ENCODE results near the gene KCNMB2. TPM values are rescaled to one million over a fixed set of nuclear protein-coding genes. Genes with fewer than 3 reads are reported as not detected.

Gene KCNMB2
- total RNA-seq, 1 experiment from 2014 or later: not detected

DNA sequence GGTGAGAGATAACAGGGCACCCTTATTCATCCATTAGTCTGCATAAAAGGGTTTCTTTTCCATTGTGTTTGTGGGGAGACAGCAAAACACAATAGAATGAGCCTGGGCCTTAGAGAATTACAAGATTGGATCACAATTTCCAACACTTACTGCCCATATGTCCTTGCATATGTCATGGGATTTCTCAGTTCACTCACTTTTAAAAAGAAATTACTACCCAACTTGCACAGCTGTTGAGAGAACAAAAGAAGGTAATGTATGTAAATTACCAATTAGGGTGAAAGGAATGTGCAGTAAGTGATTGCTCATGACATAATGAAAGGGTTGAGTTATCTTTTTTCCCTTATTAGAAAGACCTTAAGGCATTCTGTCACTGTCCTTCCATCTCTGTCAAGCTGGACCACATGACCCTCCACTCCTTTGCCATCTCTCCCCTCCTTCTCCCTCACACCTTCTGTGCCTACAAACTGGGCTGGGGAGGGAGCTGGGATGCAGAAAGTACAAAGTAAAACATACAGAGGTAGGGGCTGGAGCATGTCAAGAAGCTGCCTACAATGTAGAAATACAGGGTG lies 291.1 kb downstream of the KCNMB2 start:
- no peak overlapping the region for H3K27ac ChIP-seq
- no peaks in the 10 kb centered on the region for H3K9me3 ChIP-seq (replicated peaks)
- DNase-seq (ENCODE audit: low read depth in 1 of 2, low spot score in 2 of 2): no peak
- no peak overlapping the region for H3K4me3 ChIP-seq
- no peaks in the 10 kb centered on the region for H3K36me3 ChIP-seq
- H3K4me1 ChIP-seq (replicated peaks): no peaks in the 10 kb centered on the region
- H3K27me3 ChIP-seq (replicated peaks): no peaks in the 10 kb centered on the region

DNA sequence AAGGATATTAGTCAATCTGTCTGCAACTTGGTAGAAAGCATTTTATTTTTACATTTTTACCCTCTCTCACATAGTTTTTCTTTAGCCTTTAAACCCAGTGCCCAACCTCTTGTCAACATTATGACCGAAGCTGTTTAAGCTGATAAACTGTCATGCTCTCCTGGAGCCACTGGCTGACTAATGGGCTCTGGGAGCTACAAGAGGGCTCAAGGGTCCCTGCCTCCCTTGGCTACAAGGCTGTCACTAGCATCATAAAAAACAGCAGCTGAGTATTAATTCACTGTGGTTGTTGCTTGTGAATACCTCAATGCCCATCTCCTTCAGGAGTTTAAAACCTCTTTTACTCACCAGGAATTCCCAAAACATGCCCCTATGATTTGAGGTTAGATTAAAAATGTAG lies 297.5 kb downstream of the KCNMB2 start:
- no peaks in the 10 kb centered on the region for H3K27me3 ChIP-seq (replicated peaks)
- no peak overlapping the region for H3K27ac ChIP-seq
- H3K4me3 ChIP-seq: no peak overlapping the region
- no peaks in the 10 kb centered on the region for H3K9me3 ChIP-seq (replicated peaks)
- H3K36me3 ChIP-seq: no peaks in the 10 kb centered on the region
- no peaks in the 10 kb centered on the region for H3K4me1 ChIP-seq (replicated peaks)
- no peak for DNase-seq (ENCODE audit: low read depth in 1 of 2, low spot score in 2 of 2)

DNA sequence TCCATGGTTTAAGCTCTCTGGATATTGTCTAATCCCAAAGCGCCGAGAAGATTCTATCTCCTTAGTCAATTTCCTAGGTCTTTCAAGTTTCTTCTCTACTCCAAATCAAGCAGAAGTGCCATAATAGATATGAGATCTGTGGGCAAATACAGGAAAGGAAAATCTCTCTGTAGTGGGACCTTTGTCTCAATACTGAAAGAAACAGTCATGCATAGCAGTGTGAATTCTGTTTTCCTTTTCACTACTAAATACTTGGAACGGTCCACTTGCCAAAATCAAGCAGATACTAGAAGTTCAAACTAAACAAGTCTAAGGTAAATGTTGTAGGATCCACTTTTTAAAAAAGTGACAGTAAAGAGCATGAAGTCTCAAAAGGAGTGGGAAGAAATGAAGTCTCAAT lies 298.8 kb downstream of the KCNMB2 start:
- Histone ChIP-seq H3K36me3 (no peaks in the 10 kb centered on the region), H3K27me3 (replicated peaks) (no peaks in the 10 kb centered on the region), H3K4me3 (no peak overlapping the region), H3K9me3 (replicated peaks) (no peaks in the 10 kb centered on the region), H3K27ac (no peak overlapping the region), H3K4me1 (replicated peaks) (no peaks in the 10 kb centered on the region)
- no peak for DNase-seq (ENCODE audit: low read depth in 1 of 2, low spot score in 2 of 2)

DNA sequence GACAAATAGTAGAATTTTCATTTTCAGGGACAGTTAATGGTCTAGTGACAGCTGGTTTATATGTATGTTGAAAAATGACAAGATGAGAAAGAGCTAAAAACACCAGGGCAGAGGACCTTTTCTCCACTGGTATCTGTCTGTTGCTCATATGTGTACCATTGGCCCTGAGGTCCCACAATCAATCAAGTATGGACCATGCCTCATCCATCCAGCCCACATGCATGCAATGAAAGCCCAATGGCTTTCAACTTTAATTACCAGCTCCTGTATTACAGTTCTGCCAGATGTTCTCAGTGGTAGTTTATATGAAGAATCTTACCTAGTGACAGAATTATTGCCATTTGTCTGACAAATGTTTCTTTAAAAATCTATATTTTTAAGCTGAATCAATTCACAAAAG lies 301.3 kb downstream of the KCNMB2 start:
- no peak overlapping the region for H3K4me3 ChIP-seq
- H3K4me1 ChIP-seq (replicated peaks): no peaks in the 10 kb centered on the region
- H3K36me3 ChIP-seq: no peaks in the 10 kb centered on the region
- H3K27me3 ChIP-seq (replicated peaks): no peaks in the 10 kb centered on the region
- no peak overlapping the region for H3K27ac ChIP-seq
- no peak for DNase-seq (ENCODE audit: low read depth in 1 of 2, low spot score in 2 of 2)
- no peaks in the 10 kb centered on the region for H3K9me3 ChIP-seq (replicated peaks)

DNA sequence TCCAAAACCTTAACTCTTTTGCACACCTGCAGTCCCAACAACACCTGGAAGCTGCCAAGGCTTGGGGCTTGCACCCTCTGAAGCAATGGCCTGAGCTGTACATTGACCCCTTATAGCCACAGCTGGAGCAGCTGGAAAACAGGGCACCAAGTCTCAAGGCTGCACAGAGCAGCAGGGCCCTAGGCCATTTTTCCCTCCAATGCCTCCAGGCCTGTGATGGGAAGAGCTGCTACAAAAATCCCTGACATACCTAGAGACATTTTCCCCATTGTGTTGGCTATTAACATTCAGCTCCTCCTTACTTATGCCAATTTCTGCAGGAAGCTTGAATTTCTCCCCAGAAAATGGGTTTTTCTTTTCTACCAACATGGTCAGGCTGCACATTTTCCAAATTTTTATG lies 304.4 kb downstream of the KCNMB2 start:
- Histone ChIP-seq H3K9me3 (replicated peaks) (no peaks in the 10 kb centered on the region), H3K36me3 (no peaks in the 10 kb centered on the region), H3K4me1 (replicated peaks) (no peaks in the 10 kb centered on the region), H3K27me3 (replicated peaks) (no peaks in the 10 kb centered on the region), H3K4me3 (no peak overlapping the region), H3K27ac (no peak overlapping the region)
- DNase-seq (ENCODE audit: low read depth in 1 of 2, low spot score in 2 of 2): no peak

DNA sequence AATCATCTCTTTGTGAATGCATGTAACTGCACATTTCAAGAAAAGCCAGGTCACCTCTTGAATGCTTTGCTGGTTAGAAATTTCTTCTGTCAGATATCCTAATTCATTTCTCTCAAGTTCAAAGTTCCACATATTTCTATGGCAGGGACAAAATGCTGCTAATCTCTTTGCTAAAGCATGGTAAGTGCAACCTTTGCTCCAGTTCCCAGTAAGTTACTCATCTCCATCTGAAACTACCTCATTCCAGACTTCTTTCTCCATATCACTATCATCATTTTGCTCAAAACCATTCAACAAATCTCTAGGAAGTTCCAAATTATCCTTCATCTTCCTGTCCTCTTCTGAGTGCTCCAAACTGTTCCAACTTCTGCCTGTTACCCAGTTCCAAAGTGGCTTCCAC lies 304.8 kb downstream of the KCNMB2 start:
- no peaks in the 10 kb centered on the region for H3K27me3 ChIP-seq (replicated peaks)
- H3K4me1 ChIP-seq (replicated peaks): no peaks in the 10 kb centered on the region
- H3K27ac ChIP-seq: no peak overlapping the region
- no peak for DNase-seq (ENCODE audit: low read depth in 1 of 2, low spot score in 2 of 2)
- H3K4me3 ChIP-seq: no peak overlapping the region
- H3K36me3 ChIP-seq: no peaks in the 10 kb centered on the region
- no peaks in the 10 kb centered on the region for H3K9me3 ChIP-seq (replicated peaks)

DNA sequence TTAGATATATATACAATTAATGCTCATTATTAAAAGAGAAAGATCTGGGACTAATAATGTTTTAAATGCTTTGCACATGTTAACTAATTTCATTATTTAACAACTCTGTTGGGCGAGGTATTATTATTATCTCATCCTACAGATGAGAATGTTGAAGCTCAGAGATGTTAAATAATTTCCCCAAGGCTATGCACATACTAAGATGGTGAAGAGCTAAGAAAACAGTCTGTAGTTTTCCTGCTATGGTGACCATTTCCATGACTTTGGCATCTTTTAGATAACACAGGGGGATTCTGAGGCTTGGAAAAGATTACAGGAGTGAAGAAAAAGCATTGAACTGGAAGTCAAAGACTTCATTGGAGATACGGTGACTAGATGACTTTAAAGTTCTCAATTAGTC lies 308.7 kb downstream of the KCNMB2 start:
- no peak for DNase-seq (ENCODE audit: low read depth in 1 of 2, low spot score in 2 of 2)
- H3K27ac ChIP-seq: no peak overlapping the region
- no peak overlapping the region for H3K4me3 ChIP-seq
- H3K4me1 ChIP-seq (replicated peaks): no peaks in the 10 kb centered on the region
- H3K9me3 ChIP-seq (replicated peaks): no peaks in the 10 kb centered on the region
- H3K27me3 ChIP-seq (replicated peaks): no peaks in the 10 kb centered on the region
- no peaks in the 10 kb centered on the region for H3K36me3 ChIP-seq

DNA sequence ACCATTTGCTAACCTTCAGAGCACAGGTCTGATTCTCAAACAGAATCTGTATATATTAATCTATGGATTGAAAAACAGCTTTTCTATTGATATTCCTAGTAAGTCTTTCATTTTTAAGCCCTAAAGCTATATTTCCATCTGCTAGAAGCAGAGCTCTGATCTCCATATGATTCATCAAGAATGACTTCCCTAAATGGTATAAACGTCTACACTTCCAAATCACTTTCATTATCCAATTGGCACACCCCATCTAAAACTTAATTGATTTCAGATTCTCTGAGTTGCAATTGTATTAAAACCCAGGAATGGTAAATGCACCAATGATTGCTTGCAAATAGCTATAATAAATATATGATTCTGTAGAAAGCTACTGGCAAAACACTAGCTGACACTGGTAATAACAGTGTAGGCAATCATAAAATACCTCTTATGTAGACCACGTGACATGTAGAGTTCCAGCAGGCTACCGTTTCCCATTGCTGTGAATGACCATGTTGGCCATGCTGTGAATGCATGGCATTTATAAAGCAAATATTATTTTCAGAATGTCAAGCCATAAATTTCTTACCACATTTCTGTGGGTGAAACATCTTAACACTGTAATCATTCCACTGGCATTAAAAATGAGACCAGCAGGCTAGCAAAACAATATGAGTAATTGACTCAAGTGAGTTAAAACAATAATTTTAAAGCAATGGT lies 309.3 kb downstream of the KCNMB2 start:
- Histone ChIP-seq H3K27me3 (replicated peaks) (no peaks in the 10 kb centered on the region), H3K36me3 (no peaks in the 10 kb centered on the region), H3K4me1 (replicated peaks) (no peaks in the 10 kb centered on the region), H3K27ac (no peak overlapping the region), H3K4me3 (no peak overlapping the region), H3K9me3 (replicated peaks) (no peaks in the 10 kb centered on the region)
- peak in 1 of 2 experiments; percentile 12 for DNase-seq (ENCODE audit: low read depth in 1 of 2, low spot score in 2 of 2)

DNA sequence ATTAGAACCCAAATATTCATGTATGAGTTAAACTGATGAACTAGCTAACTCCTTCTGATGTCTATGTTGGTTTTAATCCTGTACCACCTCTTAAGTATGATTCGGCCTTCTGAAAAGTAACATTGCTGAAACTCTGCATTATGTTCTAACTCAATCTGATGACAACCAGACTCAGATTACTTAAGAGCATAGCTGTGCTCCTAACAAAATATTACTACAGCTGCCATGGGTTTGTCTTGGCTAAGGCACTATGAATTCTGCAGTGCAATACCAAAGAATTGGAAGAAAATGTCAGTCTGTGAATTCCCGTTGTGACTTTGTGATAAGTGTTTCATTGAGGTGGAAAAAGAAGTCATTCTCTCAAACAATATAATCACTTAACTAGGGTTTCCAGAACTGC lies 311.0 kb downstream of the KCNMB2 start:
- Histone ChIP-seq H3K4me1 (replicated peaks) (no peaks in the 10 kb centered on the region), H3K36me3 (no peaks in the 10 kb centered on the region), H3K9me3 (replicated peaks) (no peaks in the 10 kb centered on the region), H3K27me3 (replicated peaks) (no peaks in the 10 kb centered on the region), H3K4me3 (no peak overlapping the region), H3K27ac (no peak overlapping the region)
- no peak for DNase-seq (ENCODE audit: low read depth in 1 of 2, low spot score in 2 of 2)

DNA sequence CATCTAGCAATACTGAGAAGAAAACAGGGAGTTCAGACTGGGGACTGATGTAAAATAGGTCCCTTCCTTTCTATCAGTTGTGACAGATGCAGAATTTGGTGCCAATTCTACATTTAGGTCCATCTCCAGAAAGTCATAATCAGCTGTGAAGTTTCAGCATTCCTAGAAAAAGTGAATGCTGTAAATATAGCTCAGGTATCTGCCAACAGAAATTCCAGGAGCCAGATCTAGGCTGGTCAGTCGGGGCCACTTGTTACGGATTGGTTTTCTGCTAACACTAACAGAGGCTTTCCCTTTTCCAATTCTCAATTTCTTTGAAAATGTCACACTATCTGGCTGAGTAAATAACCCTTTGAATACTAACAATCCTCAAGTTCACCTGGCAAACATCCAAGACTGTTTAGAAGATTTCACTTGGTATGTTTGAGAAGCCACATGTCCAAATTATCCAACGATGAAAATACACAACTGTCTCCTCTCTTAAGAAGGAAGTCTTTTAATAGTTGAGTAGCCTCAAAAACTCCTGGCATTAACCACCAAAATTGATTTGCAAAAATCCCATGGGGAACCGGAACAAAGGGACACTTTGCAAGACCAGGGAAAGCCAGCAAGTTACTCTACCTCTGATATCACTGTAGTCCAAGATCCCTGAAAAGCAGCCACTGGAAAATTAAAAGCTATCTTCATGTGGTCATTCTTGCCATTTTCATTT lies 313.1 kb downstream of the KCNMB2 start:
- Histone ChIP-seq H3K36me3 (no peaks in the 10 kb centered on the region), H3K4me1 (replicated peaks) (no peaks in the 10 kb centered on the region), H3K9me3 (replicated peaks) (no peaks in the 10 kb centered on the region), H3K27me3 (replicated peaks) (no peaks in the 10 kb centered on the region), H3K27ac (no peak overlapping the region), H3K4me3 (no peak overlapping the region)
- no peak for DNase-seq (ENCODE audit: low read depth in 1 of 2, low spot score in 2 of 2)

DNA sequence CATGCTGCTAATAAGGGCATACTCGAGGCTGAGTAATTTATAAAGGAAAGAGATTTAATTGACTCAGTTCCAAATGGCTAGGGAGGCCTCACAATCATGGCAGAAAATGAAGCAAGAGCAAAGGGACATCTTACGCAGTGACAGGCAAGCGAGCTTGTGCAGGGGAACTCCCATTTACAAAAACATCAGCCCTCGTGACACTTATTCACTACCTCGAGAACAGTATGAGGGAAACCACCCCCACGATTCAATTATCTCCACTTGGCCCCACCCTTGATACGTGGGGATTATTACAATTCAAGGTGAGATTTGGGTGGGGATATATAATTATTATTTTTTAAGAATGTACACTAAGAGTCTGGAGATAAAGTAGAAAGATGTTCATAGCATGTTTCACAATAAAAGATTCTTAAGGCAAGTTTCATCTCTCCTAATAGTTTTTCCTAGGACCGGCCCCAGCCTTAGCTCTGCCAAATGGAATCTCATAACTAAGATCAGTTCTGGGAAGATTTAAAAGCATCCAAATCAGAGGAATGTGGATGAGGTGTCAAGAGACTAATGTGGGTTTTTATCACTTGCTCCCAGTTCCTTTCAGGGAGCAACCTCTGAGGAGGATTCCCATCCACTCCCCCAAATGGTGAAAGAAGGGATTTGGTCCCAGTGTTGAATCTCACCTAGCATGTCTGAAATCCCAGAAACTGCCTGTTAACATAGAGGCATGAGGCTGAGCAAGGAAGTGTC lies 314.4 kb downstream of the KCNMB2 start:
- Histone ChIP-seq H3K27me3 (replicated peaks) (no peaks in the 10 kb centered on the region), H3K4me1 (replicated peaks) (no peaks in the 10 kb centered on the region), H3K4me3 (no peak overlapping the region), H3K36me3 (no peaks in the 10 kb centered on the region), H3K9me3 (replicated peaks) (no peaks in the 10 kb centered on the region), H3K27ac (no peak overlapping the region)
- no peak for DNase-seq (ENCODE audit: low read depth in 1 of 2, low spot score in 2 of 2)

DNA sequence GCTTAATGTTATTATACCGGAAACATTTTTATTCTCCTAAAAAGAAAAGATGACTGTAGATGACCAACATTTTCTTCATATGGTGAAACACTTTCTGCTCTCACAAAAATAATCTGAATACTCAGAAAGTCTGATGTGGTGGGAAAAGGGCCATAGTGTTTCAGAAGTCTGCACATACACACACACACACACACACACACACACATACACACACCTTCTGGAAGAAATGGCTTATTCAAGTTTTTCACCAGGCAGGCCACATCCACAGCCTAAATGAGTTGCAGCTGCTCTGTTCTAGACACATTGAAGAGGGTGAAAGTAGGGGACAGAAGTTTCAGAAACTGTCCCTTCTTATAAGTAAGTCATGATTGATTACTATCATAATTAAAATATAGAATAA lies 315.3 kb downstream of the KCNMB2 start:
- Histone ChIP-seq H3K36me3 (no peaks in the 10 kb centered on the region), H3K4me1 (replicated peaks) (no peaks in the 10 kb centered on the region), H3K4me3 (no peak overlapping the region), H3K9me3 (replicated peaks) (no peaks in the 10 kb centered on the region), H3K27me3 (replicated peaks) (no peaks in the 10 kb centered on the region), H3K27ac (no peak overlapping the region)
- no peak for DNase-seq (ENCODE audit: low read depth in 1 of 2, low spot score in 2 of 2)

DNA sequence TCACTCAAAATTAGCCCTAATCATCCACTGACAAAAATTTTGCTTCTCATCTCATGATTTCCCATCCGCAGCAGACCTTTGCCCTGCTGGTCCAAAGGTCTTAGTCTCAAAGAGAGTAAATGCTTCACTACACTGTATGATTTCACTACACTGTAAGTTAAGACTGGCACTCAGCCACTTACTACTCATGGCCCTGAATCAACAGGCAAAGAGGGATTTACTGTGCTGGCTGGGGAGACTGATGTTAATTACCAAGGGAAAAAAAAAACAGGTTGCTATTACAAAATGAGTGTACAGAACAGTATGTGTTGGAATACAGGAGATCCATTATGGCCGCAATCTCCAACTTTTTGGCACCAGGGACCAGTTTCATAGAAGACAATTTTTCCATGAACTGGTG lies 320.6 kb downstream of the KCNMB2 start:
- DNase-seq (ENCODE audit: low read depth in 1 of 2, low spot score in 2 of 2): no peak
- Histone ChIP-seq H3K9me3 (replicated peaks) (no peaks in the 10 kb centered on the region), H3K4me1 (replicated peaks) (no peaks in the 10 kb centered on the region), H3K36me3 (no peaks in the 10 kb centered on the region), H3K27me3 (replicated peaks) (no peaks in the 10 kb centered on the region), H3K27ac (no peak overlapping the region), H3K4me3 (no peak overlapping the region)

DNA sequence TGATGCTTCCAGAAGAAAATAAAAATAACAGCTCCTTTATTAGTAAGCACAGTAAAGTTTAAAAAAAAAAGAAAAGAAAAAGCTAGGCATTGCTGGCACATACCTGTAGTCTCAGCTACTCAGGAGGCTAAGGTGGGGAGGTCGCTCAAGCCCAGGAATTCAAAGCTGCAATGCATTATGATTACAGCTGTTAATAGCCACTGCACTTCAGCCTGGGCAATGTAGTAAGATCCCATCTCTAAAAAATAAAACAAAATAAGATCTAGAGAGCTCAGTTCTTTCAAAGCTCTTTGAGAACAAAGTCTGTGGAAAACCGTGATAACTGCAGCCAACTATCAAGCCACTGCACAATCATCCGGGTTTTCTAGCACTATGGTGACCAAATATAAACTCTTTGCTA lies 323.1 kb downstream of the KCNMB2 start:
- H3K9me3 ChIP-seq (replicated peaks): no peaks in the 10 kb centered on the region
- no peak overlapping the region for H3K4me3 ChIP-seq
- H3K4me1 ChIP-seq (replicated peaks): no peaks in the 10 kb centered on the region
- H3K36me3 ChIP-seq: no peaks in the 10 kb centered on the region
- H3K27ac ChIP-seq: no peak overlapping the region
- no peak for DNase-seq (ENCODE audit: low read depth in 1 of 2, low spot score in 2 of 2)
- no peaks in the 10 kb centered on the region for H3K27me3 ChIP-seq (replicated peaks)
